A673 (cell line): ENCODE results near the gene CREB3L2. TPM values are rescaled to one million over a fixed set of nuclear protein-coding genes. Genes with fewer than 3 reads are reported as not detected.

Experiments
- BruUV-seq: library from RNA; stranded (reverse); fragments of 400-500 nt; replicated peaks from 2 replicates; lab custom pipeline; 2021; lab: Mats Ljungman, UMichigan
- CTCF ChIA-PET: fragments of 300-600 bp; sonication (Branson Sonifier 250); formaldehyde crosslinking; loops from one replicate; lab custom pipeline; 2022; ENCODE audit warnings: antibody characterized with exemption; lab: Charles Lee
- POLR2A ChIA-PET: fragments of 300-600 bp; sonication (Branson Sonifier 250); formaldehyde crosslinking; loops from one replicate; lab custom pipeline; 2022; ENCODE audit warnings: antibody characterized with exemption; ENCODE audit not compliant: low non-redundant PET; lab: Charles Lee
- DNase-seq: peaks from one replicate; pipeline ENCODE4 v3.0.0-alpha.2; 2015; ENCODE audit warnings: low spot score
- H3K27ac ChIP-seq: fragments of 200-600 bp; sonication (generic); 2 replicates; pipeline ENCODE4 v1.5.1; 2016; ENCODE audit warnings: mixed run types, low read depth, mild to moderate bottlenecking, mixed read lengths, antibody characterized with exemption, low read length; ENCODE audit not compliant: poor library complexity, severe bottlenecking
- H3K27me3 ChIP-seq: fragments of 200-600 bp; sonication (generic); replicated peaks from 2 replicates; pipeline ENCODE4 v1.6.1; 2017; ENCODE audit warnings: mixed run types, low read depth, mild to moderate bottlenecking, mixed read lengths, antibody characterized with exemption, low read length; ENCODE audit not compliant: insufficient read depth, poor library complexity
- H3K36me3 ChIP-seq: fragments of 200-600 bp; sonication (generic); 2 replicates; pipeline ENCODE4 v1.6.1; 2016; ENCODE audit warnings: mixed run types, mild to moderate bottlenecking, mixed read lengths, antibody characterized with exemption, low read length; ENCODE audit not compliant: insufficient read depth, poor library complexity, severe bottlenecking
- H3K4me1 ChIP-seq: fragments of 200-600 bp; sonication (generic); 2 replicates; pipeline ENCODE4 v1.6.1; 2017; ENCODE audit warnings: mixed run types, mild to moderate bottlenecking, mixed read lengths, antibody characterized with exemption, low read length; ENCODE audit not compliant: insufficient read depth, poor library complexity, severe bottlenecking
- H3K4me3 ChIP-seq: fragments of 200-600 bp; sonication (generic); 2 replicates; pipeline ENCODE4 v1.5.1; 2016; ENCODE audit warnings: low read depth, mixed run types, mild to moderate bottlenecking, mixed read lengths, low read length; ENCODE audit not compliant: poor library complexity, severe bottlenecking
- H3K9me3 ChIP-seq: fragments of 200-600 bp; sonication (generic); 2 replicates; pipeline ENCODE4 v1.6.1; 2016; ENCODE audit warnings: mixed run types, low read depth, mild to moderate bottlenecking, mixed read lengths, antibody characterized with exemption, low read length; ENCODE audit not compliant: poor library complexity, severe bottlenecking
- CTCF ChIP-seq: fragments of 300-800, 200-600 bp; sonication (generic); conservative IDR thresholded peaks from 2 replicates; pipeline ENCODE4 v1.5.1; 2017; ENCODE audit warnings: low read depth, mild to moderate bottlenecking, antibody characterized with exemption, low read length, moderate library complexity, mixed read lengths
- EZH2 ChIP-seq: fragments of 200-600 bp; sonication (generic); IDR thresholded peaks from 2 replicates; pipeline ENCODE4 v1.6.1; 2017; ENCODE audit warnings: borderline replicate concordance, low read depth, mild to moderate bottlenecking, mixed read lengths, antibody characterized with exemption, low read length; ENCODE audit not compliant: poor library complexity, severe bottlenecking
- intact Hi-C: fragments of 100-400 bp; cut with micrococcal nuclease; formaldehyde crosslinking; loops from one replicate; pipeline ENCODE4 v1.10.0; 2022; ENCODE audit not compliant: unreplicated experiment
- total RNA-seq: library from RNA; stranded (reverse); gene quantifications from 2 replicates; pipeline ENCODE4 v1.2.3, GENCODE V29; 2021

The CREB3L2 gene
- total RNA-seq, 1 experiment from 2014 or later, result 17.0 TPM

DNA sequence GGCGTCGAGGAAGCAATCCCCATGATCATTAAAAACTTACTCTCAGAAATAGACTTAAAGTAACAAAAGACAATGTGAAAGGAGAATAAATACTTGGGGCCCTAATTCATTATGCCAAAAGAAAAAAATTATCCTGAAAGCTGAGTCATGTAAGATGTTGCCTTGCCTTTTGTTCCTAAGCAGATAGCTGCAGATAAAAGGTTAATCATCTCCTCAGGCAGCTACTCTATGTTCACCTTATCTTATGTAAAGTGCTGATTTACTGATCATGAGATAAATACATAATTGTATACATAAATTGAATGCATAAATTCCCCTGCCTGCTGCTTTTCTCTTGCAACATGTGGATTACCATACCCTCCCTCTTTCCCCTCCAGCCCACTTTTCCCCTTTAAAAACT is 28.1 kb upstream of the CREB3L2 start:
- intact Hi-C loops, result no loop called here
- CTCF ChIA-PET, result no interaction called here
- H3K9me3 ChIP-seq, result no peaks in the 10 kb centered on the region
- H3K36me3 ChIP-seq, result no peaks in the 10 kb centered on the region
- H3K27me3 ChIP-seq, result no peaks in the 10 kb centered on the region
- no peaks in the 10 kb centered on the region for H3K4me1 ChIP-seq
- no peak overlapping the region for H3K27ac ChIP-seq
- POLR2A ChIA-PET, result no interaction called here
- BruUV-seq, result no TSS peak
- no peak for TF ChIP-seq EZH2
- TF ChIP-seq CTCF, result no peak
- no peak for DNase-seq
- no peak overlapping the region for H3K4me3 ChIP-seq

DNA sequence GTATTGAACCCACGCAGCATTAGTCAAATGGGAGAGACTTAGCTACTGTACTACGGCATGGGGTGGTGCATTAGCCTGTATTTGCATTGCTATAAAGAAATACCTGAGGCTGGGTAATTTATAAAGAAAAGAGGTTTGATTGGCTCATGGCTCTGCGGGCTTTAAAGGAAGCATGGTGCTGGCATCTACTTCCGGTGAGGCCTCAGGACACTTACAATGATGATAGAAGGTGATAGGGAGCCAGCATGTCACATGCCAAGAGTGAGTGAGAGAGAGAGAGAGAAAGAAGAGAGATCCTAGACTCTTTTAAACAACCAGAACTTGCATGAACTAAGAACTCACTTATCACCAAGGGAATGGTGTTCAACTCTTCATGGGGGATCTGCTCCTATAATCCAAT is 27.2 kb upstream of the CREB3L2 start:
- intact Hi-C loops, result no loop called here
- DNase-seq, result no peak
- BruUV-seq, result no TSS peak
- H3K4me1 ChIP-seq, result no peaks in the 10 kb centered on the region
- no peaks in the 10 kb centered on the region for H3K9me3 ChIP-seq
- POLR2A ChIA-PET, result no interaction called here
- no peaks in the 10 kb centered on the region for H3K27me3 ChIP-seq
- no peak for TF ChIP-seq EZH2
- TF ChIP-seq CTCF, result no peak
- no peak overlapping the region for H3K4me3 ChIP-seq
- no peak overlapping the region for H3K27ac ChIP-seq
- H3K36me3 ChIP-seq, result no peaks in the 10 kb centered on the region
- CTCF ChIA-PET, result no interaction called here

DNA sequence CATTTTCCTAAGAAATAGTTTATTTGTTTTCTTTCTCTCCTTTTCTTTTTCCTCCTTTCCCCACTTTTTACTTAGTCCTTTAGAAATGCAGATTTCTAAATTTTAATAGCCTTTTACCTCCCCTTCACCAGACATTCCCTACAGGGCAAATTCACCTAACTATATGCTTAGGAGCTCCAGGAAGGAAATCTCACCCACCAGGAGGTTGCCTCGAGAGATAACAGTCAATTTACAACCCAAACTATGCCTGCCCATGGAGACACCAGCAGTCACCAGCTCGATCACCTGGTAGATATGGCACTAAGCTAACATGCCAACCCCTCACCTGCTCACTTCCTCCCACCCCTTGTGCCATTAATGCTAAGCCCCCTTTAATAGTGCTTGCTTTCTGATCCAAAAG is 25.2 kb upstream of the CREB3L2 start:
- no peak for DNase-seq
- intact Hi-C loops, result no loop called here
- TF ChIP-seq EZH2 (no peak), CTCF (no peak)
- H3K9me3 ChIP-seq, result no peaks in the 10 kb centered on the region
- no peaks in the 10 kb centered on the region for H3K27me3 ChIP-seq
- H3K4me3 ChIP-seq, result no peak overlapping the region
- POLR2A ChIA-PET, result no interaction called here
- no peaks in the 10 kb centered on the region for H3K4me1 ChIP-seq
- no TSS peak for BruUV-seq
- no peaks in the 10 kb centered on the region for H3K36me3 ChIP-seq
- CTCF ChIA-PET, result no interaction called here
- no peak overlapping the region for H3K27ac ChIP-seq
